Kidney (tissue), 14 donors: ENCODE data around the gene DTNB. TPM values are rescaled to one million over a fixed set of nuclear protein-coding genes. Genes with fewer than 3 reads are reported as not detected.
"Not testable (repeated sequence)": the region's sequence is repeated elsewhere in the genome, so short reads cannot be mapped to it uniquely, and the experiment has no call there.

Experiments
- DNase-seq, 5 donors: peaks; one replicate each; pipeline ENCODE4 v3.0.0-alpha.2; 2013 to 2020
- FAIRE-seq: peaks from 2 replicates; lab custom pipeline; 2012; peaks lifted over from hg19 to GRCh38; lab: Jason Lieb, UNC
- H3K27ac ChIP-seq, 2 donors: one replicate each; pipeline ENCODE4 v1.7.0; 2013; ENCODE audit warnings: low read depth in 2 of 2, low read length in 2 of 2, inconsistent platforms in 1 of 2
- H3K27me3 ChIP-seq: one replicate; pipeline ENCODE4 v1.7.1; 2013; ENCODE audit warnings: low read length, inconsistent platforms; ENCODE audit not compliant: control insufficient read depth, insufficient read depth
- H3K36me3 ChIP-seq, 3 donors: one replicate each; pipeline versions ENCODE4 v1.7.0 to v1.7.1; 2013; ENCODE audit warnings: low read length in 3 of 3, control low read depth in 1 of 3, inconsistent platforms in 1 of 3; ENCODE audit not compliant: insufficient read depth in 3 of 3, control insufficient read depth in 2 of 3
- H3K4me1 ChIP-seq, 3 donors: one replicate each; pipeline versions ENCODE4 v1.7.0 to v1.7.1; 2013; ENCODE audit warnings: low read length in 3 of 3, inconsistent platforms in 1 of 3, low read depth in 1 of 3; ENCODE audit not compliant: control insufficient read depth in 2 of 3, insufficient read depth in 2 of 3
- H3K4me3 ChIP-seq, 3 donors: one replicate each; pipeline versions ENCODE4 v1.7.0 to v1.8.1; 2013; ENCODE audit warnings: low read length in 3 of 3, control low read depth in 1 of 3, inconsistent platforms in 1 of 3
- H3K9ac ChIP-seq, 3 donors: one replicate each; pipeline versions ENCODE4 v1.7.0 to v1.7.1; 2013; ENCODE audit warnings: low read length in 3 of 3, control low read depth in 1 of 3, inconsistent platforms in 1 of 3
- H3K9me3 ChIP-seq, 3 donors: one replicate each; pipeline versions ENCODE4 v1.7.0 to v1.7.1; 2013; ENCODE audit warnings: low read length in 3 of 3, control low read depth in 1 of 3, inconsistent platforms in 1 of 3; ENCODE audit not compliant: control insufficient read depth in 2 of 3, insufficient read depth in 1 of 3
- CTCF ChIP-seq: IDR thresholded peaks from 3 replicates; pipeline ENCODE4 v1.5.1; 2012; ENCODE audit warnings: mild to moderate bottlenecking, moderate library complexity, borderline replicate concordance; ENCODE audit not compliant: insufficient read depth; ENCODE audit errors: extremely low read depth
- intact Hi-C: fragments of 100-400 bp; cut with DNase I; formaldehyde crosslinking; loops from one replicate; pipeline ENCODE4 v1.11.1; 2022
- polyA plus RNA-seq: library from polyadenylated mRNA; stranded (reverse); fragments of 350-450 nt; fragmentation: Illumina TruSeq; extraction: RNeasy Lipid Tissue Mini Kit (QIAGEN cat#74804); gene quantifications from one replicate; pipeline ENCODE4 v1.2.3, GENCODE V29; 2014; ENCODE audit warnings: low read depth, low replicate concordance; ENCODE audit not compliant: insufficient read depth
- total RNA-seq: library from RNA; stranded (reverse); fragmentation: NEBNext Ultra II Directional; extraction: Animal tissue kit (Norgen Biotek cat#: 25700); gene quantifications from one replicate; pipeline ENCODE4 v1.2.1, GENCODE V29; 2021
- donor health status: control.
- donor health status: control.
- donor health status: control.
- donor health status: control.
- donor health status: control.
- donor health status: DM: yes; HTN: yes; CAD: no.
- donor health status: Normal renal cell carcinoma (clear cell type).

Gene DTNB
- total and polyA plus RNA-seq, 2 donors from 2014 or later: 23.0 to 28.1 TPM

GRCh38 chr2:25551316-25551715 is 122.1 kb downstream of the DTNB start:
- Histone ChIP-seq H3K36me3 (no peaks in the 10 kb centered on the region), H3K9me3 (no peaks in the 10 kb centered on the region), H3K4me3 (no peak overlapping the region), H3K27me3 (no peaks in the 10 kb centered on the region), H3K27ac (no peak overlapping the region), H3K9ac (no peak overlapping the region), H3K4me1 (peaks cover 0 to 3% (median 3%) of the 10 kb centered on the region in 3 donors)
- no peak for DNase-seq
- intact Hi-C loops: no loop called here
- no peak for TF ChIP-seq CTCF
- FAIRE-seq: no peak

- H3K9me3 ChIP-seq, H3K36me3 ChIP-seq, H3K27me3 ChIP-seq, DNase-seq, H3K4me1 ChIP-seq, FAIRE-seq, H3K27ac ChIP-seq, H3K4me3 ChIP-seq, intact Hi-C loops, H3K9ac ChIP-seq: not testable (repeated sequence)
Observed at GRCh38 chr2:25549571-25549970, 123.8 kb downstream of the DTNB start.

GRCh38 chr2:25548601-25549000 is 124.8 kb downstream of the DTNB start:
- FAIRE-seq (no peak), DNase-seq (no peak)
- TF ChIP-seq CTCF: no peak
- Histone ChIP-seq H3K9me3 (no peaks in the 10 kb centered on the region), H3K9ac (no peak overlapping the region), H3K4me3 (no peak overlapping the region), H3K36me3 (no peaks in the 10 kb centered on the region), H3K27ac (no peak overlapping the region), H3K4me1 (peaks cover 0 to 3% (median 3%) of the 10 kb centered on the region in 3 donors), H3K27me3 (no peaks in the 10 kb centered on the region)
- intact Hi-C loops: no loop called here

- Histone ChIP-seq H3K27me3 (no peaks in the 10 kb centered on the region), H3K27ac (no peak overlapping the region), H3K9ac (no peak overlapping the region), H3K4me3 (no peak overlapping the region), H3K36me3 (no peaks in the 10 kb centered on the region), H3K4me1 (peaks cover 0 to 3% (median 3%) of the 10 kb centered on the region in 3 donors), H3K9me3 (no peaks in the 10 kb centered on the region)
- no peak for TF ChIP-seq CTCF
- DNase-seq (no peak), FAIRE-seq (no peak)
- intact Hi-C loops: no loop called here
Observed at GRCh38 chr2:25546852-25547251, 126.5 kb downstream of the DTNB start.
